BJ (cell line): Measurements from ENCODE around the gene RASGRP3. TPM values are rescaled to one million over a fixed set of nuclear protein-coding genes. Genes with fewer than 3 reads are reported as not detected.

Experiments
- CTCF ChIA-PET: fragments of 350-600 bp; formaldehyde crosslinking; extraction: SDS; loops from one replicate; lab custom pipeline; 2021; ENCODE audit warnings: antibody characterized with exemption, inconsistent platforms; lab: Yijun Ruan, JAX
- POLR2A ChIA-PET: fragments of 300-600 bp; sonication (Branson Sonifier 250); formaldehyde crosslinking; extraction: SDS; loops from one replicate; lab custom pipeline; 2021; ENCODE audit warnings: antibody characterized with exemption; lab: Charles Lee
- DNase-seq: peaks from one replicate; pipeline ENCODE4 v3.0.0-alpha.2; 2011; ENCODE audit warnings: low read depth
- H3K27me3 ChIP-seq: 2 replicates; pipeline ENCODE4 v1.6.0; 2011; ENCODE audit warnings: low read length; ENCODE audit not compliant: control insufficient read depth, insufficient read depth
- H3K36me3 ChIP-seq: 2 replicates; pipeline ENCODE4 v1.5.1; 2011; ENCODE audit warnings: low read length; ENCODE audit not compliant: control insufficient read depth, insufficient read depth
- H3K4me3 ChIP-seq: 2 replicates; pipeline ENCODE4 v1.5.1; 2011; ENCODE audit warnings: low read depth, mild to moderate bottlenecking, control low read depth, low read length
- CTCF ChIP-seq: IDR thresholded peaks from 2 replicates; pipeline ENCODE4 v1.5.1; 2011; ENCODE audit warnings: low read depth, mild to moderate bottlenecking, control low read depth, inconsistent platforms, low read length, moderate library complexity; ENCODE audit not compliant: insufficient read depth
- polyA plus RNA-seq: library from polyadenylated mRNA; depleted of rRNA; stranded (reverse); fragments of >200 nt; gene quantifications from 2 replicates; pipeline ENCODE4 v1.2.3, GENCODE V29; 2011

Gene RASGRP3
- polyA plus RNA-seq, 1 experiment, result 2.6 TPM

- no peak for DNase-seq
- POLR2A ChIA-PET, result no interaction called here
- Histone ChIP-seq H3K27me3 (no peaks in the 10 kb centered on the region), H3K36me3 (no peaks in the 10 kb centered on the region), H3K4me3 (no peak overlapping the region)
- no peak for TF ChIP-seq CTCF
- CTCF ChIA-PET, result interaction anchor here (1.3 to 2.3 kb wide), 4 partner anchors 8 to 399 kb away, joined by 3 to 6 read pairs (median 4); no protein-coding TSS in a partner anchor
Observed at GRCh38 chr2:33433279-33434235, 42.9 kb upstream of the RASGRP3 start.

GRCh38 chr2:33435518-33435917 lies 40.9 kb upstream of the RASGRP3 start:
- DNase-seq, result no peak
- no peaks in the 10 kb centered on the region for H3K27me3 ChIP-seq
- CTCF ChIA-PET, result interaction anchor here (1.0 kb wide), 1 partner anchor 9 kb away, joined by 3 read pairs; no protein-coding TSS in a partner anchor
- H3K36me3 ChIP-seq, result no peaks in the 10 kb centered on the region
- TF ChIP-seq CTCF, result no peak
- no peak overlapping the region for H3K4me3 ChIP-seq
- POLR2A ChIA-PET, result no interaction called here

- no peaks in the 10 kb centered on the region for H3K36me3 ChIP-seq
- H3K4me3 ChIP-seq, result no peak overlapping the region
- POLR2A ChIA-PET, result no interaction called here
- no peak for DNase-seq
- CTCF ChIA-PET, result interaction anchor here (1.0 kb wide), 1 partner anchor 10 kb away, joined by 3 read pairs; no protein-coding TSS in a partner anchor
- no peaks in the 10 kb centered on the region for H3K27me3 ChIP-seq
- TF ChIP-seq CTCF, result no peak
Observed at GRCh38 chr2:33436083-33436482, 40.4 kb upstream of the RASGRP3 start.

GRCh38 chr2:33437297-33437696 lies 39.2 kb upstream of the RASGRP3 start:
- Histone ChIP-seq H3K36me3 (no peaks in the 10 kb centered on the region), H3K4me3 (no peak overlapping the region), H3K27me3 (no peaks in the 10 kb centered on the region)
- POLR2A ChIA-PET, result interaction anchor here (0.6 kb wide), 1 partner anchor 35 kb away, joined by 3 read pairs; no protein-coding TSS in a partner anchor
- peak; percentile 87 for DNase-seq
- CTCF ChIA-PET, result interaction anchor here (1.0 kb wide), 1 partner anchor 329 kb away, joined by 3 read pairs; no protein-coding TSS in a partner anchor
- no peak for TF ChIP-seq CTCF

GRCh38 chr2:33437815-33438214 lies 38.6 kb upstream of the RASGRP3 start:
- no peaks in the 10 kb centered on the region for H3K36me3 ChIP-seq
- H3K27me3 ChIP-seq, result no peaks in the 10 kb centered on the region
- ChIA-PET POLR2A (interaction anchor here (0.6 kb wide), 1 partner anchor 35 kb away, joined by 3 read pairs; no protein-coding TSS in a partner anchor), CTCF (interaction anchor here (1.0 kb wide), 1 partner anchor 330 kb away, joined by 3 read pairs; no protein-coding TSS in a partner anchor)
- no peak overlapping the region for H3K4me3 ChIP-seq
- DNase-seq, result no peak
- no peak for TF ChIP-seq CTCF
